DMS79 treated with DMSO at 0.1 percent for 48 hours (cell line): Measurements from ENCODE around the gene KANSL2.
"Not testable (repeated sequence)": the region's sequence is repeated elsewhere in the genome, so short reads cannot be mapped to it uniquely, and the experiment has no call there.

Experiments
- DNase-seq: peaks from one replicate; lab custom pipeline; 2025; lab: John Stamatoyannopoulos, UW

KANSL2 gene

DNA sequence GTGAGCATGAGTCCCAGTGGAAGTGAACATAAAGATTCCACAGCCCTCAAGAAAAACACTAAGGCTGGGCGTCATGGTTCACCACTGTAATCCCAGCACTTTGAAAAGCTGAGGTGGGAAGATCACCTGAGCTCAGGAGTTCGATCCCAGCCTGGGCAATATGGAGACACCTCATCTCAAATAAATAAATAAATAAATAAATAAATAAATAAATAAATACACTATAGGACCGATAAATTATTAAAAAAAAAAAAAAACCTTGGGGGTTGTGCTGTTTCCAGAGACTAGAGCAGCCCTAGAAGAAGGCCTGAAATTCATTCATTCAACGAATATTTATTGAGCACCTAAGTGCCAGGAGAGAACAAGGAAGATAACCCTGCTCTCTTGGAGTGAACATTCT is 1.5 kb upstream of the KANSL2 start:
- no peak for DNase-seq

DNA sequence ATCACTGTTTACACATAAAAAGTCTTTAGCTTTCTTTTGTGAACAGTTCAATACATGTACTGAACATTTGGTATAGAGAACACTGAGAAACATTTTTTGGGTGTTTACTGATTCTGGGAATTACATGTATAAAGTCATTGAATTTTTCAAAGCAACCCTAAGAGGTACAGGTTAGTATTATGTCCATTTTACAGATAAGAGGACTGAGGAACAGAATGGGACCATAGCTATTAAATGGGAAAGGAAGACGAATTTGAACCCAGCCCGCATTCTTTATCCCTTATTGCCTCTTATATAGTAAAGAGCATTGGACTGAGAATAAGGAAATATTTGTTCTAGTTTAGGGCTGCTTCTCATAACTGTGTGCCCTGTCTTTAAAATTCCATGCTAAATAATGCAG is 889 bp upstream of the KANSL2 start:
- DNase-seq = no peak

DNA sequence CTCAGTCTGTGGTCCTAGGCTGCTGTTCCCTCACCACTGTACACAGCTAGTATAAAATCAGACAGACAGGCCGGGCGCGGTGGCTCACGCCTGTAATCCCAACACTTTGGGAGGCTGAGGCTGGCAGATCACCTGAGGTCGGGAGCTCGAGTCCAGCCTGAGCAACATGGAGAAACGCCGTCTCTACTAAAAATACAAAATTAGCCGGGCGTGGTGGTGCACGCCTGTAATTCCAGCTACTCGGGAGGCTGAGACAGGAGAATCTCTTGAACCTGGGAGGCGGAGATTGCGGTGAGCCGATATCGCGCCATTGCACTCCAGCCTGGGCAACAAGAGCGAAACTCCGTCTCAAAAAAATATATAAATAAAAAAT is 481 bp upstream of the KANSL2 start:
- not testable (repeated sequence) for DNase-seq

GRCh38 chr12:48681399-48681709 is 684 bp downstream of the KANSL2 start:
- no peak for DNase-seq

- DNase-seq = no peak
These were observed 1.2 kb downstream of the KANSL2 start for GRCh38 chr12:48680861-48681260.

DNA sequence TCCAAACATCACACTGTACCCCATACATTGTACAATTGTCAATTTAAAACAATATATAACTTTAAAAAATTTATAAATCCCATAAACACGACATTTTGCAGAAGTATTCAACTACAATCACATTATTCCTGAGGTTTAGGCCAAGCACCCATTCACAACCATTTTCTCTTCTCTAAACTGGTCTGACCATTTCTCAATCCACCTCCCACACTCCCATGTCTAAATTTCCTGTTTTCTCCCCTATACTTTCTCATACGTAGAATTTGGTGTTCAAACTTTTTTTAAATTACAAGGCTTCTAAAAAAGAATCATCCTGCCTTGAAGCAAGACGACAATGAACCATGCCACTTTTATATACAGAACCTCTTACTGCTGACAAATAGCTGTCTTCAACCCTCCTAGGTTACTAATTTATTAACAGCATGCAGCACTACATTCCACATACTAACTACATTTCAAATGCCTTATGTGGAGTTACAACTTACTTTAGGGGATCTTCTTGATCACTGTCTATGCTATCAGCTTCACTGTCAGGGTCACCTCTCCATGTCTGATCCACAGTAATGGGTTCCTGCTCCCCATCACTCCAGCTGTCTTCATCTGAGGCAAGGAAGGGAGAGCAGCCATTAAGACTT is 3.4 kb downstream of the KANSL2 start:
- no peak for DNase-seq

GRCh38 chr12:48671231-48671856 is 10.7 kb downstream of the KANSL2 start:
- no peak for DNase-seq

- no peak for DNase-seq
These were observed 13.0 kb downstream of the KANSL2 start for GRCh38 chr12:48668996-48669395.

DNA sequence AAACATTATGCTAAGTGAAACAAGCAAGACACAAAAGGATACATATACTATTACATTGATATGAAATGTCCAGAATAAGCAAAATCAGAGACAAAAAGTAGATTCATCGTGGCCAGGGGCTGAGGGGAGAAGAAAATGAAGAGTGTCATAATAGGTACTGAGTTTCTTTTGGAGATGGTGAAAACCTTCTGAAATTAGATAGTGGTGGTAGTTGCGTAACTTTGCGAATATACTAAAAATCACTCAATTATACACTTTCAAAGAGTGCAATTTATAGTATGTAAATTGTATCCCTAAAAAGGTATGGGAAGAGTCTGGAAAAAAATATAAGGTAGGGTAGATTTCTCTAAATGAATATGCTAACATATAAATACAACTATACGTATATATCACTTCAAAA is 22.2 kb downstream of the KANSL2 start:
- no peak for DNase-seq

- DNase-seq = no peak
These were observed 30.4 kb downstream of the KANSL2 start for GRCh38 chr12:48651681-48652080.

DNA sequence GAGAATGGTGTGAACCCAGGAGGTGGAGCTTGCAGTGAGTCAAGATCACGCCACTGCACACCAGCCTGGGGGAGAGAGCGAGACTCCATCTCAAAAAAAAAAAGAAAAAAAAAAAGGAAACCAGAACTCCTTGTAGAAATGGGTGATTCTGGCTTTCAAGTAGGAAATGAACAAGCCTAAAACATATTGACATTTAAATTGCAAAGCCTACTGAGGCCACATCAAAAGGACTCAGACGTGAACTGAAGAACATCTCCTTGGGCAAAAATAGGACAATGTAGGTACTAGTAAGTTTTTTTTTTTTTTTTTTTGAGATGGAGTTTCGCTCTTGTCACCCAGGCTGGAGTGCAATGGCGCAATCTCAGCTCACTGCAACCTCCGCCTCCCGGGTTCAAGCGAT is 36.7 kb downstream of the KANSL2 start:
- not testable (repeated sequence) for DNase-seq

GRCh38 chr12:48643011-48643410 is 39.0 kb downstream of the KANSL2 start:
- no peak for DNase-seq

DNA sequence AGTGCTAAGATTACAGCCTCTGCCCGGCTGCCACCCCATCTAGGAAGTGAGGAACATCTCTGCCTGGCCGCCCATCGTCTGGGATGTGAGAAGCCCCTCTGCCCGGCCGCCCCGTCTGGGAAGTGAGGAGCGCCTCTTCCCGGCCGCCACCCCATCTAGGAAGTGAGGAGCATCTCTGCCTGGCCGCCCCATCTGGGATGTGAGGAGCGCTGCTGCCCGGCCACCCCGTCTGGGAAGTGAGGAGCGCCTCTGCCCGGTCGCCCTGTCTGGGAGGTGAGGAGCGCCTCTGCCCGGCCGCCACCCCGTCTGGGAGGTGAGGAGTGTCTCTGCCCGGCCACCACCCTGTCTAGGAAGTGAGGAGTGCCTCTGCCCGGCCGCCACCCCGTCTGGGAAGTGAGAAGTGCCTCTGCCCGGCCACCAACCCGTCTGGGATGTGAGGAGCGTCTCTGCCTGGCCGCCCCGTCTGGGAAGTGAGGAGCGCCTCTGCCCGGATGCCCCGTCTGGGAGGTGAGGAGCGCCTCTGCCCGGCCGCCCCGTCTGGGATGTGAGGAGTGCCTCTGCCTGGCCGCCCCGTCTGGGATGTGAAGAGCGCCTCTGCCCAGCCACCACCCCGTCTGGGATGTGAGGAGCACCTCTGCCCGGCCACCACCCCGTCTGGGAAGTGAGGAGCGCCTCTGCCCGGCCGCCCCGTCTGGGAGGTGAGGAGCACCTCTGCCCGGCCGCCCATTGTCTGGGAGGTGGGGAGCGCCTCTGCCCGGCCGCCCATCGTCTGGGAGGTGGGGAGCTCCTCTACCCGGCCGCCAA is 40.1 kb downstream of the KANSL2 start:
- not testable (repeated sequence) for DNase-seq

- DNase-seq = no peak
These were observed 41.2 kb downstream of the KANSL2 start for GRCh38 chr12:48640854-48641253.

- no peak for DNase-seq
These were observed 41.6 kb downstream of the KANSL2 start for GRCh38 chr12:48640428-48640827.

- DNase-seq = no peak
These were observed 51.0 kb downstream of the KANSL2 start for GRCh38 chr12:48631071-48631470.

DNA sequence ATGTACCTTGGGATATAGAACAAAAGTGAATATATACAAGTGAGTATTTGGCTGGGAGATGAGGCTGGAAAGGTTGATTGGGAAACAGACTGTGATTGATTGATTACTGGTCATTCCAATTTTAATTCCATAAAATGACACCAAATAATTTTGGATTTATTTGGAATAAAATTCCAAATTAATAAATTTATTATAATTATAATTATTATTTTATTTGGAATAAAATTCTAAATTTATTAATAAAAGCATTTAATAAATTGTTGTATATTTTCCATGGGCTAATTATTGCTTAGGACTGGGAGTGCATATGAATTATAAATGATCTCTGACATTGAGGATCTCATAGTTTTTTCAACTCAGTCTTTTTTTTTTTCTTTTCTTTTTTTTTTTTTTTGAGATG is 51.7 kb downstream of the KANSL2 start:
- no peak for DNase-seq

- no peak for DNase-seq
These were observed 52.5 kb downstream of the KANSL2 start for GRCh38 chr12:48629541-48629940.

DNA sequence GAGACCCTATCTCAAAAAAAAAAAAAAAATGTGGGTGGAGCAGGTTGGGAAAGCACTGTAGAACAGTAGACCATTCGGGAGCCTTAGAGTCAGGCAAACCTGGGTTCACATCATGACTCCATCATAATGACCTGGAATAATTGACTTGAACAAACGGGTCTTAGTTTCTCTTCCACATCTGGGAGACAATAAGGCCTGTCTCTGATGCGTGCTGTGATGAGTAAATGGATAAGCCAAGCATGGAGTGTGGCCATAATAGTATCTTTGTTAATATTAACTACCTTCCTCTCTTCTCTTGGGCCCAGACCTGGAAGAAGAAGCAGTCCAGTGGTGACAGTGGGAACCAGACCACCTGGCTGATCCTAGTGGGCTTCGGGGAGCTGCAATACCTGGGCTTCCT is 54.5 kb downstream of the KANSL2 start:
- DNase-seq = no peak

GRCh38 chr12:48622997-48623396 is 59.0 kb downstream of the KANSL2 start:
- not testable (repeated sequence) for DNase-seq

GRCh38 chr12:48618541-48618940 is 63.5 kb downstream of the KANSL2 start:
- DNase-seq = peak; percentile 66

- DNase-seq = no peak
These were observed 66.4 kb downstream of the KANSL2 start for GRCh38 chr12:48615681-48616080.

DNA sequence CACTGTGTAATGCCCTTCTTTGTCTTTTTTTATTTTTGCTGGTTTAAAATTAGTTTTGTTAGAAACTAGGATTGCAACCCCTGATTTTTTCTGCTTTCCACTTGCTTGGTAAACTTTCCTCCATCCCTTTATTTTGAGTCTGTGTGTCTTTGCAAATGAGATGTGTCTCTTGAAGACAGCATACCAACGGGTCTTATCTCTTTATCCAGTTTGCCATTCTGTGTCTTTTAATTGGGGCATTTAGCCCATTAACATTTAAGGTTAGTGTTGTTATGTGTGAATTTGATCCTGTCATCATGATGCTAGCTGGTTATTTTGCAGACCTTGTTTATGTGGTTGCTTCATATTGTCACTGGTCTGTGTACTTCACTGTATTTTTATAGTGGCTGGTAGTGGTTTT is 68.7 kb downstream of the KANSL2 start:
- DNase-seq = no peak
